Mucosa of gallbladder (tissue), 1 donor: ENCODE results near the gene ERC1. TPM values are rescaled to one million over a fixed set of nuclear protein-coding genes. Genes with fewer than 3 reads are reported as not detected.
"Not testable (repeated sequence)": the region's sequence is repeated elsewhere in the genome, so short reads cannot be mapped to it uniquely, and the experiment has no call there.

Experiments
- DNase-seq: peaks from one replicate; pipeline ENCODE4 v3.0.0-alpha.2; 2020; ENCODE audit warnings: low spot score
- total RNA-seq: library from RNA; stranded (reverse); gene quantifications from one replicate; pipeline ENCODE4 v1.2.1, GENCODE V29; 2021
- donor health status: DM: no; HTN: no; CAD: no.

Gene ERC1
- total RNA-seq, 1 donor from 2014 or later: 59.4 TPM

- DNase-seq: no peak
Observed at GRCh38 chr12:1284611-1285010, 293.6 kb downstream of the ERC1 start.

- no peak for DNase-seq
Observed at GRCh38 chr12:1287446-1287975, 296.5 kb downstream of the ERC1 start.

GRCh38 chr12:1288333-1288732, 297.3 kb downstream of the ERC1 start:
- no peak for DNase-seq

- no peak for DNase-seq
Observed at GRCh38 chr12:1289371-1290155, 298.5 kb downstream of the ERC1 start.

- no peak for DNase-seq
Observed at GRCh38 chr12:1290716-1291115, 299.7 kb downstream of the ERC1 start.

GRCh38 chr12:1291601-1292332, 300.7 kb downstream of the ERC1 start:
- DNase-seq: no peak

- no peak for DNase-seq
Observed at GRCh38 chr12:1293901-1294300, 302.9 kb downstream of the ERC1 start.

- no peak for DNase-seq
Observed at GRCh38 chr12:1297206-1297605, 306.2 kb downstream of the ERC1 start.

- no peak for DNase-seq
Observed at GRCh38 chr12:1297639-1298175, 306.7 kb downstream of the ERC1 start.

- DNase-seq: no peak
Observed at GRCh38 chr12:1300460-1300859, 309.4 kb downstream of the ERC1 start.

GRCh38 chr12:1302201-1302870, 311.3 kb downstream of the ERC1 start:
- DNase-seq: no peak

- DNase-seq: no peak
Observed at GRCh38 chr12:1305063-1305434, 314.0 kb downstream of the ERC1 start.

GRCh38 chr12:1305791-1306500, 314.9 kb downstream of the ERC1 start:
- no peak for DNase-seq

- DNase-seq: no peak
Observed at GRCh38 chr12:1306817-1307216, 315.8 kb downstream of the ERC1 start.

GRCh38 chr12:1307796-1308195, 316.8 kb downstream of the ERC1 start:
- no peak for DNase-seq

GRCh38 chr12:1309613-1310012, 318.6 kb downstream of the ERC1 start:
- no peak for DNase-seq

- DNase-seq: no peak
Observed at GRCh38 chr12:1310653-1311052, 319.6 kb downstream of the ERC1 start.

GRCh38 chr12:1311145-1311544, 320.1 kb downstream of the ERC1 start:
- no peak for DNase-seq

- DNase-seq: no peak
Observed at GRCh38 chr12:1313906-1314305, 322.9 kb downstream of the ERC1 start.

GRCh38 chr12:1314523-1314922, 323.5 kb downstream of the ERC1 start:
- no peak for DNase-seq

- not testable (repeated sequence) for DNase-seq
Observed at GRCh38 chr12:1316991-1317390, 326.0 kb downstream of the ERC1 start.
